NCI-H2107 treated with DMSO at 0.1 percent for 48 hours (cell line): ENCODE data around the gene TBC1D13.
"Not testable (repeated sequence)": the region's sequence is repeated elsewhere in the genome, so short reads cannot be mapped to it uniquely, and the experiment has no call there.

Experiments
- DNase-seq: peaks from one replicate; lab custom pipeline; 2025; ENCODE audit not compliant: unreplicated experiment; lab: John Stamatoyannopoulos, UW

TBC1D13 gene

GRCh38 chr9:128782669-128783068 is 4.4 kb upstream of the TBC1D13 start:
- no peak for DNase-seq

GRCh38 chr9:128785427-128785826 is 1.6 kb upstream of the TBC1D13 start:
- DNase-seq: no peak

- no peak for DNase-seq
Observed at GRCh38 chr9:128787659-128788058, 606 bp downstream of the TBC1D13 start.

- DNase-seq: no peak
Observed at GRCh38 chr9:128788445-128788844, 1.4 kb downstream of the TBC1D13 start.

GRCh38 chr9:128790536-128790935 is 3.5 kb downstream of the TBC1D13 start:
- DNase-seq: no peak

GRCh38 chr9:128792134-128792533 is 5.1 kb downstream of the TBC1D13 start:
- DNase-seq: no peak

- no peak for DNase-seq
Observed at GRCh38 chr9:128792978-128793686, 6.1 kb downstream of the TBC1D13 start.

- not testable (repeated sequence) for DNase-seq
Observed at GRCh38 chr9:128794961-128795360, 7.9 kb downstream of the TBC1D13 start.

GRCh38 chr9:128798896-128799295 is 11.8 kb downstream of the TBC1D13 start:
- no peak for DNase-seq

- DNase-seq: no peak
Observed at GRCh38 chr9:128800061-128800460, 13.0 kb downstream of the TBC1D13 start.

- no peak for DNase-seq
Observed at GRCh38 chr9:128802482-128802881, 15.4 kb downstream of the TBC1D13 start.

- DNase-seq: no peak
Observed at GRCh38 chr9:128805661-128806060, 18.6 kb downstream of the TBC1D13 start.

GRCh38 chr9:128807827-128808226 is 20.8 kb downstream of the TBC1D13 start:
- no peak for DNase-seq

GRCh38 chr9:128808543-128808942 is 21.5 kb downstream of the TBC1D13 start:
- DNase-seq: no peak

- no peak for DNase-seq
Observed at GRCh38 chr9:128809036-128809599, 22.1 kb downstream of the TBC1D13 start.

GRCh38 chr9:128809831-128810230 is 22.8 kb downstream of the TBC1D13 start:
- DNase-seq: no peak

- no peak for DNase-seq
Observed at GRCh38 chr9:128810873-128811272, 23.8 kb downstream of the TBC1D13 start.

GRCh38 chr9:128818099-128818838 is 31.2 kb downstream of the TBC1D13 start, which contains the start of gene ENDOG:
TSS of gene ENDOG (plus strand) at chr9:128818500. CDS start at chr9:128818685, 185 bp downstream.
- DNase-seq: peak; percentile 78

- DNase-seq: no peak
Observed at GRCh38 chr9:128818839-128819715, 32.0 kb downstream of the TBC1D13 start.

- DNase-seq: no peak
Observed at GRCh38 chr9:128819716-128820664, 32.9 kb downstream of the TBC1D13 start.
